ENCODE results near the gene NCOA3. TPM values are rescaled to one million over a fixed set of nuclear protein-coding genes. Genes with fewer than 3 reads are reported as not detected.
A peak's percentile ranks its signal among the peaks of the same experiment; 100 is the strongest.

NCOA3 gene
- total and polyA plus RNA-seq, 2 of the 8 experiments (the other 6 are each of a cell fraction or from before 2014, with no cell fraction given) = 7.9 to 24.7 TPM

DNA sequence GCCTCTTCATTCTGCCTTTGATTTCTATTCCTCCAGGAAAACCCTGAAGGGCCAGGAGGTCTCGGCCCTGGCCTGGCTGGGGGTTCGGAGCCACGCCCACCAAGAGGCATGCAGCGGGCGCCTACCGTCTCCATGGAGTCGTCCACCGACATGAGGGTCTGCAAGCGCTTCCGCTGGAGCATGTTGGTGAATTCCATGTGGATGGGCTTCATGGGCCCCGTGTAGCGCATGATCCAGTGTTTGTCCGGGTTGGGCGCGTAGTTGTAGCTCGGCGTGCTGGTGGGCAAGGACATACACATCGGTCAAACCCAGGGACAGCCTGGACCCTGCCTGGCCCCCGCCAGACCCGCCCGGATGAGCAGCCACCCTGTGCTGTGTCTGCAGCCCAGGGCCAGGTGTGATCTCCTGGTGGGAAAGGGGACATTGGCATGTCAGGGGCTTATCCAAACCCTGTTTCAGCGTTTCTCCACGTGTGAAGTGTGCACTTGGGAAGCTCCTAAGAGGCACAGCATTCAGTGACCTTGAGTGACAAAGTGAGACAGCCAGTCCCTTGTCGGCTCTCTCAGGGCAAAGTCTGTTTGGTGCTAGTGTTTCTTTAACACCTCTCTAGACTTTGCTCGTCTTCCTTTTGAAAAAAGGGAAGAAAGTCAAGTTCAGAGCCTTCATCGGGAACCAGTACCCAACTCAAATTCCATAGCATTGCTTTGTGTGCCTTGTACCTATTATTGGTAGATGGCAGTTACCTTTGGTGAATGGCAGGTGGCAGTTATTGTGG, 182.8 kb downstream of the NCOA3 start:
- H3K4me1 ChIP-seq (replicated peaks in 1 of 4; ENCODE audit: control insufficient read depth in 3 of 4, insufficient read depth in 4 of 4, low read length in 3 of 4) = peaks cover 0 to 8% (median 5%) of the 10 kb centered on the region in 4 experiments; a peak in 4 of 7 replicates
- H3K4me2 ChIP-seq (ENCODE audit: insufficient read depth in 1 of 2, low read depth in 2 of 2, low read length in 2 of 2) = no peak overlapping the region
- H3K9ac ChIP-seq (replicated peaks in 1 of 4; ENCODE audit: extremely low read depth in 1 of 4, low read depth in 3 of 4, low read length in 3 of 4) = no peak overlapping the region
- no peak overlapping the region for H4K5ac ChIP-seq (ENCODE audit: insufficient read length, low read depth, low read length)
- H3K27me3 ChIP-seq (replicated peaks in 1 of 4; ENCODE audit: control insufficient read depth in 3 of 4, extremely low read depth in 1 of 4, insufficient read depth in 3 of 4, low read length in 3 of 4) = no peaks in the 10 kb centered on the region
- no peak overlapping the region for H2AFZ ChIP-seq (ENCODE audit: low read length)
- H3K23ac ChIP-seq (ENCODE audit: insufficient read length) = no peak overlapping the region
- no peak overlapping the region for H4K91ac ChIP-seq (replicated peaks; ENCODE audit: insufficient read length, low read length)
- H4K8ac ChIP-seq (ENCODE audit: extremely low read depth, insufficient read depth, low read length) = peak overlapping the region; percentile 17; the same call in 1 of the 2 replicates
- H2BK12ac ChIP-seq (ENCODE audit: low read depth, low read length) = no peak overlapping the region
- WGBS, 2 experiments (ENCODE audit: extremely low coverage in 1 of 2, insufficient coverage in 1 of 2, insufficient read length in 1 of 2, insufficient replicate concordance in 2 of 2, low coverage in 1 of 2, low lambda C conversion rate in 2 of 2, missing lambda C conversion rate in 1 of 2) = 92% methylated on average over 26 of the region's 26 CpGs; no CpG with 5 or more reads in 1 of the 2 experiments
- no peak overlapping the region for H2BK120ac ChIP-seq (replicated peaks; ENCODE audit: low read depth, low read length)
- FAIRE-seq (no peak), DNase-seq (ENCODE audit: low read depth in 1 of 2, low spot score in 2 of 2) (no peak)
- H3K4ac ChIP-seq (replicated peaks; ENCODE audit: insufficient read length, low read depth, low read length) = no peak overlapping the region
- H2BK5ac ChIP-seq (ENCODE audit: low read depth, low read length) = no peak overlapping the region
- H3K14ac ChIP-seq (ENCODE audit: insufficient read length) = no peak overlapping the region
- no peak overlapping the region for H2BK20ac ChIP-seq (ENCODE audit: low read length)
- H3K36me3 ChIP-seq (ENCODE audit: control insufficient read depth in 2 of 4, insufficient read depth in 4 of 4, low read length in 3 of 4) = peaks cover 0 to 5% (median under 1%) of the 10 kb centered on the region in 4 experiments; a peak in 1 of 8 replicates
- H3K56ac ChIP-seq (replicated peaks; ENCODE audit: insufficient read length, low read depth, low read length) = no peak overlapping the region
- H2BK15ac ChIP-seq (ENCODE audit: low read length) = no peak overlapping the region
- H3K79me2 ChIP-seq (ENCODE audit: control insufficient read depth in 1 of 2, insufficient read depth in 2 of 2, low read length in 2 of 2) = no peaks in the 10 kb centered on the region
- H3K4me3 ChIP-seq (ENCODE audit: extremely low read depth in 1 of 4, insufficient read depth in 2 of 4, low read depth in 3 of 4, low read length in 4 of 4) = no peak overlapping the region
- H2AK5ac ChIP-seq (ENCODE audit: low read depth, low read length) = no peak overlapping the region
- H3K27ac ChIP-seq (ENCODE audit: low read depth, low read length) = no peak overlapping the region
- H3K79me1 ChIP-seq (ENCODE audit: low read depth, low read length) = no peaks in the 10 kb centered on the region
- H3K18ac ChIP-seq (ENCODE audit: extremely low read depth, low read length) = no peak overlapping the region
- ChIA-PET CTCF (ENCODE audit: partially characterized antibody) (no interaction called here), POLR2A (ENCODE audit: partially characterized antibody) (interaction anchor here (1.1 kb wide), 1 partner anchor 10 kb away, joined by 3 read pairs; no protein-coding TSS in a partner anchor)
- peaks cover 3 to 5% of the 10 kb centered on the region in 2 experiments; a peak in 3 of 4 replicates for H3K9me3 ChIP-seq (ENCODE audit: insufficient read depth in 2 of 2, low read depth in 1 of 2, low read length in 1 of 2)
- H4K20me1 ChIP-seq (replicated peaks in 1 of 2; ENCODE audit: control insufficient read depth in 1 of 2, insufficient read depth in 2 of 2, low read length in 2 of 2) = no peaks in the 10 kb centered on the region
- H3K23me2 ChIP-seq (ENCODE audit: low read depth, low read length) = no peaks in the 10 kb centered on the region
- no peak for TF ChIP-seq KDM1A (IDR thresholded peaks at IDR 0.05; ENCODE audit: borderline replicate concordance, low read length)
- TF ChIP-seq SIN3A (conservative IDR thresholded peaks at IDR 0.05 in 1 of 2, IDR thresholded peaks at IDR 0.05 in 1 of 2; ENCODE audit: low read depth in 1 of 2, low read length in 2 of 2) = no peak
- no peak for TF ChIP-seq ASH2L (IDR thresholded peaks at IDR 0.05; ENCODE audit: low read length)
- no peak for TF ChIP-seq PHF8 (conservative IDR thresholded peaks at IDR 0.05; ENCODE audit: low read depth, low read length)
- no peak for TF ChIP-seq FOSL1 (IDR thresholded peaks at IDR 0.05; ENCODE audit: insufficient read depth, low read depth, low read length)
- no peak for TF ChIP-seq ATF3 (IDR thresholded peaks at IDR 0.05; ENCODE audit: insufficient read depth, low read depth, low read length)
- TF ChIP-seq BACH1 (IDR thresholded peaks at IDR 0.05; ENCODE audit: low read length) = no peak
- TF ChIP-seq HDAC2 (IDR thresholded peaks at IDR 0.05; ENCODE audit: borderline replicate concordance in 1 of 2, low read depth in 2 of 2, low read length in 2 of 2) = no peak
- no peak for TF ChIP-seq JUND (IDR thresholded peaks at IDR 0.05; ENCODE audit: low read length)
- TF ChIP-seq USF2 (IDR thresholded peaks at IDR 0.05; ENCODE audit: low read length) = no peak
